Neuron (in vitro differentiated cells): ENCODE data around the gene THY1.

Source experiments
- H2AFZ ChIP-seq: one replicate; pipeline ENCODE4 v1.6.1; 2013; ENCODE audit warnings: low read depth, mild to moderate bottlenecking, inconsistent platforms, low read length, moderate library complexity
- H3K27me3 ChIP-seq: one replicate; pipeline ENCODE4 v1.6.1; 2013; ENCODE audit warnings: low read length; ENCODE audit not compliant: insufficient read depth
- H3K36me3 ChIP-seq: one replicate; pipeline ENCODE4 v1.6.1; 2013; ENCODE audit warnings: low read length; ENCODE audit not compliant: insufficient read depth
- H3K4me1 ChIP-seq: one replicate; pipeline ENCODE4 v1.6.1; 2013; ENCODE audit warnings: low read length; ENCODE audit not compliant: insufficient read depth
- H3K4me3 ChIP-seq: 2 replicates; pipeline ENCODE4 v1.5.1; 2013; ENCODE audit warnings: mild to moderate bottlenecking, low read length, moderate library complexity
- H3K9me3 ChIP-seq: one replicate; pipeline ENCODE4 v1.6.1; 2013; ENCODE audit warnings: low read length

The THY1 gene

DNA sequence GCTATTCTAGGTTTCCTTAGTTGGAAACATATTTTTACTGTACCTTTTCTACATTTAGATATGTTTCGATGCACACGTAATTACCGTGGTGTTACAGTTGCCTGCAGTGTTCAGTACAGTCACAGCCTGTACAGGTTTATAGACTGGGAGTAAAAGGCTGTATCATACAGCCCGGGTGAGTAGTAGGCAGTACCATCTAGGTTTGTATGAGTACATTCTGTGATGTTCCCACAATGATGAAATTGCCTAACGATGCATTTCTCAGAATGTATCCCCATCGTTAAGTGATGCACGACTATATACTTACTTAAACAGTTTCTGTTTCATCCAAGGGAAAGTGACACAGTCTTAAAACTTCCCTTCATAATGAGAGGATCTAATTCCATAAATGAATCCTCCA, 13.1 kb upstream of the THY1 start:
- Histone ChIP-seq H3K36me3 (no peaks in the 10 kb centered on the region), H3K4me1 (no peaks in the 10 kb centered on the region), H2AFZ (no peak overlapping the region), H3K4me3 (no peak overlapping the region), H3K9me3 (no peaks in the 10 kb centered on the region), H3K27me3 (peaks cover 18% of the 10 kb centered on the region)

GRCh38 chr11:119434591-119435330, 11.8 kb upstream of the THY1 start:
- no peaks in the 10 kb centered on the region for H3K9me3 ChIP-seq
- H2AFZ ChIP-seq: no peak overlapping the region
- H3K36me3 ChIP-seq: no peaks in the 10 kb centered on the region
- H3K4me3 ChIP-seq: no peak overlapping the region
- no peaks in the 10 kb centered on the region for H3K4me1 ChIP-seq
- peaks cover 22% of the 10 kb centered on the region for H3K27me3 ChIP-seq

DNA sequence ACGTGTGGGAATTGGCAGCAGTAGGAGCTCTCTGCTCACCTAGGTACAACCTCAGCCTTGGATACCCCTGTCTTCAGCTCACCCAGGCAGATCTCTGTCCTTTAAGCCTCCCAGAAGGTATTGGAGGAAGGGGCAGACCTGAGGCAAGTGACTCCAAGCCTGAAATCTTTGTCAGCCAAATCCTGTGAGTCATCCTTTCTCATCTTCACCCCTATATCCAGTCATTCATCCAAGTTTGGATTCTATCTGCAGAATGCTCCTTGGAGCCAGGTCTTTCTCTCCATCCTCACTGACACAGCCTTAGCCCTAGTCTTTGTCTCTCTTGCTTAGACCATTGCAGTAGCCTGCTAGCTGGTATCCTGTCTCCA, 10.4 kb upstream of the THY1 start:
- H3K9me3 ChIP-seq: no peaks in the 10 kb centered on the region
- no peaks in the 10 kb centered on the region for H3K36me3 ChIP-seq
- no peak overlapping the region for H2AFZ ChIP-seq
- H3K4me3 ChIP-seq: no peak overlapping the region
- H3K27me3 ChIP-seq: peaks cover 22% of the 10 kb centered on the region
- H3K4me1 ChIP-seq: no peaks in the 10 kb centered on the region

DNA sequence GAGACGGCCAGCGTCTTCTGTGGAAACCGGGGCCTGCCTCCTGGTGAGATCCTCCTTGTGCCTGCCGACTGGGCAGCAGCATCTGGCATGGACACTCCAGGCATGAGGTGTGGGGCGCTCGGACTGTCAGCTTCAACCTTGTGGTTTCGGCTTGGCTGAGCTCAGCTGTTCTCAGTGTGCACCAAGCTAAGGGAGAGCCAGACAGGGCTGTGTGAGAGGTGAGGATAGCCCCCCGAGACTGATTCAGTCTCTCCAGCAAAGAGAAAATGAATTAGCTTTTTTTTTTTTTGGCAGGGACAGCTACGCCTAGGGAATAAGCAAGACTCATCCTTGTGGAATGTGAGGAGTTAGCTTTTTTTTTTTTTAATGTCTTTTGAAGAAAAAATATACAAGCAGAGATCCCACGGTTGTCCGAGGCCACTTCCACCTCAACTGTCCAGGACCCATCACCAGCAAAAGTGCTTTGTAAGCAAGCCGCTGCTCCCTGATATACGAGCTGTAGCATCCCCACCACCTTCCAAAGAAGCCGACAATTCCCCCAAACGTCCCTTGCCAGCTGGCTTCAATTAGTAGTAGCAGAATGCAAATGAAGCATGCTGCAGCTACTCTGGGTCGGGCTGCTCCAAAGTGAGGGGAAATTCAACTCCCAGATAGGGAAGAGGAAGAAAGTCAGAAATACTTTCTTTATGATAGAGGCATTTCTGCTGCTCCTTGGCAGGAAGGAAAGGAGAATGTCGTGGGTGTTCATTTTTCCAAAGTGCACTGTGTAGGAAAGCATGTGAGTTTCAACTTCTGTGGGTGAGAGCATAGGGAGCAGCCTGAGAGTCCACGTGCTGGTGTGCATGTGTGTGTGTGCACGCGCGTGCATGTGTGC, 9.7 kb upstream of the THY1 start:
- Histone ChIP-seq H3K27me3 (peaks cover 22% of the 10 kb centered on the region), H3K4me1 (no peaks in the 10 kb centered on the region), H3K36me3 (no peaks in the 10 kb centered on the region), H2AFZ (no peak overlapping the region), H3K9me3 (no peaks in the 10 kb centered on the region), H3K4me3 (no peak overlapping the region)

DNA sequence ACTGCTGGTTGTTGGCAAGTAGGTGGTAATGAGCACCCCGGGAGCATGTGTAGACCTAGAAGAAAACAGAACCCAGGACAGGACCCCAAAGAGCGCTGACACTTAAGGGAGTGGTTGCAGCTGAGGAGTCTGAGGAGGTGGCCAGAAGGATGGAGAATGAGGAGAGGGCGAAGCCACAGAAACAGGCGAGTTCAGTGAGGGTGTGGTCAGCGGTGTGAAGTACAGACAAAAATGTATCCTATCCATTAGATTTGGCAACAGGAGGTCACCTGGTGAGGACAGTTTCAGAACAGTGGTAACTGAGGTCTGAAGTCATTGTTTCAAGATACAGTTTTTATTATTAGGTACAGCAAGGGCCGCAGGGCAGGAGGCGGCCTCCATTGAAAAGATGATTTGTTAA, 8.6 kb upstream of the THY1 start:
- Histone ChIP-seq H3K9me3 (no peaks in the 10 kb centered on the region), H3K27me3 (peaks cover 22% of the 10 kb centered on the region), H3K4me1 (no peaks in the 10 kb centered on the region), H3K36me3 (no peaks in the 10 kb centered on the region), H3K4me3 (no peak overlapping the region), H2AFZ (no peak overlapping the region)

DNA sequence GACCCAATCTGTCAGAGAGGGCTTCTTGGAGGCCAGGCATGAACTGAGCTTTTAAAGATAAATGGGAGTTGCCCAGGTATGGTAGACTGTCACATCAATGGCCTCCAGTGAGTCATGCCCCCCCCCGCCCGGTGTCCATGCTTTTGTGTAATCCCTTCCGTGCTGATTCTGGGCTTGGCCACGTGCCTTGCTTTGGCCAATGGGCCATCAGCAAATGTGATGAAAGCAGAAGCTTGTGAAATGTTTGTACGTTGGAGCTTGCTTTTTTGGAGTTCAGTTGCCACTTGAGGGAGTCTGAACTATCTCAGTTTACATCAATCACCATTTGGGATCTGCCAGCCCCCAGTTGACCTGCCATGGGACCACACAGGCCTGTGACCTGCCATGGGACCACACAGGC, 4.3 kb upstream of the THY1 start:
- Histone ChIP-seq H3K4me3 (no peak overlapping the region), H3K27me3 (peaks cover 41% of the 10 kb centered on the region), H3K9me3 (no peaks in the 10 kb centered on the region), H2AFZ (no peak overlapping the region), H3K4me1 (peaks cover 3% of the 10 kb centered on the region), H3K36me3 (no peaks in the 10 kb centered on the region)

- no peak overlapping the region for H2AFZ ChIP-seq
- H3K27me3 ChIP-seq: peaks cover 45% of the 10 kb centered on the region
- H3K4me1 ChIP-seq: peaks cover 5% of the 10 kb centered on the region
- no peak overlapping the region for H3K4me3 ChIP-seq
- no peaks in the 10 kb centered on the region for H3K9me3 ChIP-seq
- H3K36me3 ChIP-seq: no peaks in the 10 kb centered on the region
Measured at GRCh38 chr11:119426142-119426541, 3.2 kb upstream of the THY1 start.

GRCh38 chr11:119424775-119425174, 1.8 kb upstream of the THY1 start:
- Histone ChIP-seq H3K36me3 (no peaks in the 10 kb centered on the region), H3K4me1 (peaks cover 5% of the 10 kb centered on the region), H2AFZ (no peak overlapping the region), H3K4me3 (no peak overlapping the region), H3K9me3 (no peaks in the 10 kb centered on the region), H3K27me3 (peaks cover 53% of the 10 kb centered on the region)

DNA sequence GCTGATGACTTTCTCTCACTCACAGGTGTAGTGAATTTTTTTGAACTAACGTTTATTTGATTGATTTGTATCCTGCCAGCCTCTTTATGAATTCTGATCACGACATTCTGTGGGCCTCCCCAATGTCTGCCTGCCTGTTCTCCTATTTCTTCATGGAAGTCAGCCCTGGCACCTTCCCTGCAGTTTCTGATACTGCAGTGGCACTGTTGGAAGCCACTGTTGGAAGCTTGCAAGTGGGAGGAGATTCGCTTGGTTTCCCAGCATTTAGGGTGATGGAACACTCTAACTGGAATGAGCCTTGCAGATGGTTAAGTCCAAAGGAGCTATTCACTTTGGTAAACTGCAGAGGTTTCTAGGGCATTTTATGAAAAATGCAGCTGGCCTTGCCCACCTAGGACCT, 1.3 kb upstream of the THY1 start:
- H2AFZ ChIP-seq: no peak overlapping the region

GRCh38 chr11:119423509-119424254, 710 bp upstream of the THY1 start:
- no peak overlapping the region for H2AFZ ChIP-seq
- no peak overlapping the region for H3K4me3 ChIP-seq
- H3K4me1 ChIP-seq: peaks cover 5% of the 10 kb centered on the region
- no peaks in the 10 kb centered on the region for H3K36me3 ChIP-seq
- peaks cover 55% of the 10 kb centered on the region for H3K27me3 ChIP-seq
- H3K9me3 ChIP-seq: no peaks in the 10 kb centered on the region

More for the DNA sequence above, 1.3 kb upstream of the THY1 start:
- no peak overlapping the region for H3K4me3 ChIP-seq
- H3K4me1 ChIP-seq: peaks cover 5% of the 10 kb centered on the region
- H3K36me3 ChIP-seq: no peaks in the 10 kb centered on the region
- H3K27me3 ChIP-seq: peaks cover 55% of the 10 kb centered on the region
- no peaks in the 10 kb centered on the region for H3K9me3 ChIP-seq

GRCh38 chr11:119421941-119422808, 797 bp downstream of the THY1 start:
- H3K36me3 ChIP-seq: no peaks in the 10 kb centered on the region
- H3K27me3 ChIP-seq: peaks cover 55% of the 10 kb centered on the region
- H2AFZ ChIP-seq: peak overlapping the region; percentile 40
- H3K9me3 ChIP-seq: no peaks in the 10 kb centered on the region
- peak overlapping the region; percentile 2 for H3K4me3 ChIP-seq
- H3K4me1 ChIP-seq: peaks cover 5% of the 10 kb centered on the region

- Histone ChIP-seq H3K4me3 (no peak overlapping the region), H3K36me3 (no peaks in the 10 kb centered on the region), H3K4me1 (peaks cover 5% of the 10 kb centered on the region), H3K27me3 (peaks cover 55% of the 10 kb centered on the region), H2AFZ (no peak overlapping the region), H3K9me3 (no peaks in the 10 kb centered on the region)
Measured at GRCh38 chr11:119421351-119421750, 1.6 kb downstream of the THY1 start.
